Large intestine (tissue), 3 donors: ENCODE measurements around the gene C2. TPM values are rescaled to one million over a fixed set of nuclear protein-coding genes. Genes with fewer than 3 reads are reported as not detected.

Experiments
- DNase-seq, 2 donors: peaks; one replicate each; pipeline versions ENCODE4 v3.0.0 to v3.0.0-alpha.2; 2013
- H3K27ac ChIP-seq: one replicate; pipeline ENCODE4 v1.5.1; 2013; ENCODE audit warnings: low read length
- H3K27me3 ChIP-seq: 2 replicates; pipeline ENCODE4 v1.6.1; 2013; ENCODE audit warnings: low read length; ENCODE audit not compliant: control insufficient read depth, insufficient read depth
- H3K36me3 ChIP-seq: 2 replicates; pipeline ENCODE4 v1.6.1; 2013; ENCODE audit warnings: low read length; ENCODE audit not compliant: control insufficient read depth, insufficient read depth
- H3K4me1 ChIP-seq: one replicate; pipeline ENCODE4 v1.6.1; 2013; ENCODE audit warnings: low read length; ENCODE audit not compliant: control insufficient read depth, insufficient read depth
- H3K4me3 ChIP-seq: one replicate; pipeline ENCODE4 v1.5.1; 2013; ENCODE audit warnings: low read length
- H3K9me3 ChIP-seq: one replicate; pipeline ENCODE4 v1.6.1; 2013; ENCODE audit warnings: mild to moderate bottlenecking, low read depth, low read length, moderate library complexity; ENCODE audit not compliant: control insufficient read depth
- WGBS: methylation state at CpG from one replicate; pipeline ENCODE4 v1.1.5; 2013; ENCODE audit warnings: low lambda C conversion rate; ENCODE audit not compliant: insufficient coverage; 5-methylcytosine and 5-hydroxymethylcytosine counted together
- polyA plus RNA-seq: library from polyadenylated mRNA; unstranded; fragments of 120-200 nt; gene quantifications from one replicate; pipeline ENCODE4 v1.2.1, GENCODE V29; 2013

The C2 gene
- polyA plus RNA-seq, 1 donor = 9.3 TPM

- no peak overlapping the region for H3K4me3 ChIP-seq
- no peaks in the 10 kb centered on the region for H3K27me3 ChIP-seq
- peaks cover 3% of the 10 kb centered on the region for H3K9me3 ChIP-seq
- H3K4me1 ChIP-seq = peaks cover 2% of the 10 kb centered on the region
- no peak overlapping the region for H3K27ac ChIP-seq
- DNase-seq = no peak
- no CpG with 5 or more reads among the region's 22 CpGs for WGBS
- peaks cover 92% of the 10 kb centered on the region for H3K36me3 ChIP-seq
These were observed 42.9 kb upstream of the C2 start for GRCh38 chr6:31884528-31885035.

- WGBS = no CpG with 5 or more reads among the region's 18 CpGs
- Histone ChIP-seq H3K27me3 (no peaks in the 10 kb centered on the region), H3K4me1 (no peaks in the 10 kb centered on the region), H3K36me3 (peaks cover 78% of the 10 kb centered on the region), H3K4me3 (no peak overlapping the region), H3K27ac (no peak overlapping the region), H3K9me3 (peaks cover 3% of the 10 kb centered on the region)
- no peak for DNase-seq
These were observed 41.0 kb upstream of the C2 start for GRCh38 chr6:31886541-31886991.

GRCh38 chr6:31887173-31888007 lies 40.1 kb upstream of the C2 start:
- no peak for DNase-seq
- Histone ChIP-seq H3K36me3 (peaks cover 80% of the 10 kb centered on the region), H3K4me3 (no peak overlapping the region), H3K4me1 (no peaks in the 10 kb centered on the region), H3K27me3 (no peaks in the 10 kb centered on the region), H3K27ac (no peak overlapping the region), H3K9me3 (peaks cover 3% of the 10 kb centered on the region)
- no CpG with 5 or more reads among the region's 19 CpGs for WGBS

GRCh38 chr6:31888276-31889258 lies 39.0 kb upstream of the C2 start:
- Histone ChIP-seq H3K9me3 (peaks cover 3% of the 10 kb centered on the region), H3K4me1 (no peaks in the 10 kb centered on the region), H3K4me3 (no peak overlapping the region), H3K27ac (no peak overlapping the region), H3K36me3 (peaks cover 80% of the 10 kb centered on the region), H3K27me3 (no peaks in the 10 kb centered on the region)
- WGBS = no CpG with 5 or more reads among the region's 43 CpGs
- no peak for DNase-seq

GRCh38 chr6:31889331-31889972 lies 38.1 kb upstream of the C2 start:
- Histone ChIP-seq H3K9me3 (peaks cover 3% of the 10 kb centered on the region), H3K36me3 (peaks cover 75% of the 10 kb centered on the region), H3K27me3 (no peaks in the 10 kb centered on the region), H3K4me3 (no peak overlapping the region), H3K27ac (no peak overlapping the region), H3K4me1 (no peaks in the 10 kb centered on the region)
- no peak for DNase-seq
- 80% methylated on average over 1 of the region's 3 CpGs for WGBS

GRCh38 chr6:31892821-31893220 lies 34.7 kb upstream of the C2 start:
- H3K27ac ChIP-seq = no peak overlapping the region
- H3K4me3 ChIP-seq = no peak overlapping the region
- H3K4me1 ChIP-seq = peaks cover 2% of the 10 kb centered on the region
- no peak for DNase-seq
- no CpG with 5 or more reads among the region's 6 CpGs for WGBS
- no peaks in the 10 kb centered on the region for H3K27me3 ChIP-seq
- H3K9me3 ChIP-seq = peaks cover 1% of the 10 kb centered on the region
- peaks cover 59% of the 10 kb centered on the region for H3K36me3 ChIP-seq

- Histone ChIP-seq H3K27ac (peak overlapping the region; percentile 44), H3K9me3 (no peaks in the 10 kb centered on the region), H3K4me1 (peaks cover 15% of the 10 kb centered on the region), H3K36me3 (peaks cover 37% of the 10 kb centered on the region), H3K27me3 (no peaks in the 10 kb centered on the region), H3K4me3 (peak overlapping the region; percentile 81)
- DNase-seq = no peak
- no CpG with 5 or more reads among the region's 4 CpGs for WGBS
These were observed 31.0 kb upstream of the C2 start for GRCh38 chr6:31896493-31896855.

- H3K27ac ChIP-seq = peak overlapping the region; percentile 44
- no peaks in the 10 kb centered on the region for H3K27me3 ChIP-seq
- peaks cover 33% of the 10 kb centered on the region for H3K36me3 ChIP-seq
- peaks cover 15% of the 10 kb centered on the region for H3K4me1 ChIP-seq
- no CpG with 5 or more reads among the region's 62 CpGs for whole genome bisulfite sequencing
- DNase-seq = no peak
- peak overlapping the region; percentile 81 for H3K4me3 ChIP-seq
- no peaks in the 10 kb centered on the region for H3K9me3 ChIP-seq
These were observed 30.5 kb upstream of the C2 start for GRCh38 chr6:31896856-31897611.

GRCh38 chr6:31897612-31898382 lies 29.7 kb upstream of the C2 start, which contains the start of gene EHMT2:
Gene EHMT2 (minus strand): TSS chr6:31897698. CDS start chr6:31897677, 21 bp downstream.
- H3K9me3 ChIP-seq = no peaks in the 10 kb centered on the region
- H3K4me1 ChIP-seq = peaks cover 17% of the 10 kb centered on the region
- peak within 1 kb of the TSS; percentile 81 for H3K4me3 ChIP-seq
- no peaks in the 10 kb centered on the region for H3K27me3 ChIP-seq
- H3K27ac ChIP-seq = peak within 1 kb of the TSS; percentile 57
- DNase-seq = peak; percentile 80 to 91
- no CpG with 5 or more reads among the region's 49 CpGs for WGBS
- peaks cover 25% of the 10 kb centered on the region for H3K36me3 ChIP-seq
